Mesodermal cell (in vitro differentiated cells): ENCODE results near the gene LOXL3.

Experiments used
- H3K27ac ChIP-seq: 2 replicates; pipeline ENCODE4 v1.7.0; 2013; ENCODE audit warnings: mild to moderate bottlenecking, low read depth, low read length, moderate library complexity; ENCODE audit not compliant: severe bottlenecking
- H3K36me3 ChIP-seq: 2 replicates; pipeline ENCODE4 v1.7.1; 2013; ENCODE audit warnings: mild to moderate bottlenecking, low read length, moderate library complexity; ENCODE audit not compliant: control insufficient read depth, insufficient read depth
- H3K4me1 ChIP-seq: one replicate; pipeline ENCODE4 v1.7.1; 2013; ENCODE audit warnings: mild to moderate bottlenecking, low read length; ENCODE audit not compliant: insufficient read depth, control insufficient read depth, poor library complexity, severe bottlenecking
- H3K4me3 ChIP-seq: 2 replicates; pipeline ENCODE4 v1.7.0; 2013; ENCODE audit warnings: low read length, control low read depth, mild to moderate bottlenecking; ENCODE audit not compliant: insufficient read depth, poor library complexity, severe bottlenecking; ENCODE audit errors: extremely low read depth
- H3K9me3 ChIP-seq: 2 replicates; pipeline ENCODE4 v1.7.1; 2013; ENCODE audit warnings: mild to moderate bottlenecking, low read length, moderate library complexity; ENCODE audit not compliant: control insufficient read depth
- WGBS, 2 experiments: methylation state at CpG; one replicate each; pipeline ENCODE4 v1.1.5; 2013; ENCODE audit warnings: missing lambda C conversion rate in 2 of 2; ENCODE audit not compliant: insufficient coverage in 2 of 2; 5-methylcytosine and 5-hydroxymethylcytosine counted together

Gene LOXL3

GRCh38 chr2:74560591-74560990, 6.8 kb upstream of the LOXL3 start:
- H3K4me3 ChIP-seq = no peak overlapping the region
- H3K9me3 ChIP-seq = no peaks in the 10 kb centered on the region
- peaks cover 9% of the 10 kb centered on the region for H3K36me3 ChIP-seq
- H3K4me1 ChIP-seq = peaks cover 7% of the 10 kb centered on the region
- 69 to 86% methylated on average over 2 to 3 of the region's 6 CpGs for WGBS, 2 experiments
- no peak overlapping the region for H3K27ac ChIP-seq

- H3K9me3 ChIP-seq = no peaks in the 10 kb centered on the region
- whole genome bisulfite sequencing, 2 experiments = 49% methylated on average over 2 of the region's 5 CpGs; no CpG with 5 or more reads in 1 of the 2 experiments
- H3K4me1 ChIP-seq = peaks cover 10% of the 10 kb centered on the region
- peaks cover 9% of the 10 kb centered on the region for H3K36me3 ChIP-seq
- H3K27ac ChIP-seq = no peak overlapping the region
- no peak overlapping the region for H3K4me3 ChIP-seq
Measured at GRCh38 chr2:74559912-74560311, 6.2 kb upstream of the LOXL3 start.

GRCh38 chr2:74558284-74559230, 4.8 kb upstream of the LOXL3 start:
- H3K36me3 ChIP-seq = peaks cover 9% of the 10 kb centered on the region
- no peak overlapping the region for H3K4me3 ChIP-seq
- peaks cover 10% of the 10 kb centered on the region for H3K4me1 ChIP-seq
- WGBS, 2 experiments = 88 to 91% methylated on average over 5 to 7 of the region's 7 CpGs
- H3K27ac ChIP-seq = no peak overlapping the region
- no peaks in the 10 kb centered on the region for H3K9me3 ChIP-seq

DNA sequence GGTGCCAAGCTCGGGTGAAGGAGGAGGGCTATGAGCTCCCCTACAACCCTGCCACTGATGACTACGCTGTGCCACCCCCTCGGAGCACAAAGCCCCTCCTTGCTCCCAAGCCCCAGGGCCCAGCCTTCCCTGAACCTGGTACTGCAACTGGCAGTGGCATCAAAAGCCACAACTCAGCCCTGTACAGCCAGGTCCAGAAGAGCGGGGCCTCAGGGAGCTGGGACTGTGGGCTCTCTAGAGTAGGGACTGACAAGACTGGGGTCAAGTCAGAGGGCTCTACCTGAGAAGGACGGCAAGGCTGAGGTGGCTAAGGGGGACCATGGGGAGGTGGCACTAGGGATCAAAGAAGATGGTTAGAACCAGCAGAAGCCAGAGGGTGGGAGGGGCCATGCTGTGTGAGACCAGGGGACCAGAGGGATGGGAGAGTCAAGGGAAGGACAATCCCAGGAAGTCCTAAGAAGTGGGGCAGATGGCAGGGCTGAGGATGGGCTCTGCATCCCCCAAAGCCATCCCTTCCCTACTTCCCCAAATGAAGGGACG, 3.2 kb upstream of the LOXL3 start:
- Histone ChIP-seq H3K36me3 (peaks cover 13% of the 10 kb centered on the region), H3K27ac (no peak overlapping the region), H3K4me1 (peaks cover 10% of the 10 kb centered on the region), H3K4me3 (no peak overlapping the region), H3K9me3 (no peaks in the 10 kb centered on the region)
- 95 to 100% methylated on average over 2 to 5 of the region's 6 CpGs for WGBS, 2 experiments

- Histone ChIP-seq H3K36me3 (peaks cover 21% of the 10 kb centered on the region), H3K27ac (no peak overlapping the region), H3K4me3 (no peak overlapping the region), H3K9me3 (no peaks in the 10 kb centered on the region), H3K4me1 (peaks cover 10% of the 10 kb centered on the region)
- WGBS, 2 experiments = 81 to 87% methylated on average over 10 to 14 of the region's 14 CpGs
Measured at GRCh38 chr2:74556159-74556558, 2.4 kb upstream of the LOXL3 start.

- Histone ChIP-seq H3K36me3 (peaks cover 24% of the 10 kb centered on the region), H3K4me3 (peak overlapping the region; percentile 76), H3K27ac (no peak overlapping the region), H3K4me1 (peaks cover 10% of the 10 kb centered on the region), H3K9me3 (no peaks in the 10 kb centered on the region)
- 63 to 71% methylated on average over 15 of the region's 17 CpGs for WGBS, 2 experiments
Measured at GRCh38 chr2:74555610-74556103, 1.9 kb upstream of the LOXL3 start.

GRCh38 chr2:74554820-74555531, 1.2 kb upstream of the LOXL3 start:
- 1% methylated on average over 28 to 40 of the region's 58 CpGs for WGBS, 2 experiments
- Histone ChIP-seq H3K27ac (no peak overlapping the region), H3K4me1 (peaks cover 10% of the 10 kb centered on the region), H3K4me3 (peak overlapping the region; percentile 76), H3K36me3 (peaks cover 31% of the 10 kb centered on the region), H3K9me3 (no peaks in the 10 kb centered on the region)

DNA sequence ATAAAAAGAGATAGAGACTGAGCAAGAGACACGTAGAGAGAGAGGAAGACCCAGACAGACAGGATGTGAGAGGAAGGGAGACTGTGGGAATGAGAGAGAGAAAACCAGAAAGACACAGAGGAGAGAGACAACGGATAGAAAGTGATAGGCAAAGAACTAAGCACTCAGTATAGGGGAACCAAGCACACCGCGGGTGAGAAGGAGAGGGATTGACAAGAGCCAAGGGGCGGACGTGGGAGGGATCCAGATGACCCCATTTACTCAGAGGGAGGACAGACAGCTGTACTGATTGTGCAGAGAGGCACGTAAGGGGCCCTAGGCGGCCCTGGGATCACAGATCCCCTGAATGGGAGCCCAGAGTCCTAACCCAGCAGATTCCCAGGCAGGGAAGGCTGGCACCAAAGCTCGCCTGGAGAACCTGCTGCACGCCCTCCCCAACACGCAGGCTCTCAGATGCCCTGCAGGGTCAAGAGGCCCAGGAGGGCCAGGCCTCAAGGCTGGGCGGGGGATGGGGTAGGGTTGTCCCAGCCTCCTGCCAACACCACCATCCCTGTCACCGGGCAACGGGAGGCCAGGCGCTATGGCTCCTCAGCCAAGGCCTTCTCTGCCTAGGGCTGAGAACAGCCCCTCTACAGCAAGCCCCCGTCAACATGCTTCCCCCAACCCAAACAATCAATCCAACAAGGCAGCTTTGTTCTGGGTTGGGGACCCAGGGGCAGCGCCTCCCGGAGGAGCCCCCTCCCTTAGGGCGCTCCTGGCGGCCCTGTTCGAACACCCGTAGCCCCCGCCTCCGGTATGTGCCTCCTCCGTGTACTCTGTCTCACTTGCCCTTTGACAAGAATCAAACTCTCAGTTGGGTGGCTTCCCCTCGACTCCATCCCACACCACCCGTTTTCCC, 579 bp downstream of the LOXL3 start:
- peak overlapping the region; percentile 98 for H3K27ac ChIP-seq
- 15% methylated on average over 18 to 20 of the region's 27 CpGs for WGBS, 2 experiments

DNA sequence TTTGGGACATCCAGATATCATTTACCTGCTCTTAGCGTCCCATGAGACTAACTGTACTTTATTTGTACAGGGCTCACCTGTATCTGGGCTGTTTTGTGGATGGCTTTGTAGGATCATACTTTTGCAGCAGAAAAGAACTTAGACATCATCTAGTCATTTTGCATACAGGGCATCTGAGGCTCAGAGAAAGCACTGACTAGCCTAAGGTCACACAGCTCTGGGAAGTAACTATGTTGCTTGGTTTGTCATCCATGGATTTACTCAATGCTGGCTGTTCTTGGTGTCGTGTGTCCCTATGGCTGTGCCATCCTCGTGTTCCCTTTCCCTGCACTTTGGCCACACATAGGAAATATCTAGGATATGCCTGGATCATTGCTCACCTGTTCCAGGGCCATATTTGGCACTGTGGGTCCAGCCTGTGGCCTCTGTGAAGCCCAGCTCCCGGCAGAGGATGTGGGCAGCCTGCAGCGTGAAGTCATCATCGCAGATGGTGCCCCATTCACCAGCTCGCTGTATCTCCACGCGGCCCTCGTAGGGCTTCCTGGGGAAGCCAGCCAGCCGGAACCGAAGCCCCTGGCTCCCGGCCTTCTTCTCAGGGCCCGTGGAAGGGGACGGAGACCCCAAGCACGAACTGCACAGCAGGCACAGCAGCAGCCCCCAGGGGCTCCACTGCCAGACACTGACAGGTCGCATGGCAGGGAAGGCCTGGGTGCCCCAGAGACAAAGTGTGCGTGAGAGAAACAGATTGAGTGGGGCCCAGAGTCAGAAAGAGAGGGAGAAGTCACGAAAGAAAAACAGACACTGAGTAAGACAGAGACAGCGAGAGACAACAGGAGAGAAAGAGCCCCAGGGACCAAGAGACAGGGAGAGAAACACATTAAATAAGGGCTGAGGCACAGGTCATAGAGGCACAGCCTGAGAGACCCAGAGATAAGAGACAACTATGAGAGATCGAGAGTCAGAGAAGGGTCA, 1.5 kb downstream of the LOXL3 start:
- WGBS, 2 experiments = 92% methylated on average over 21 of the region's 21 CpGs
- H3K4me1 ChIP-seq = peaks cover 15% of the 10 kb centered on the region
- no peak overlapping the region for H3K27ac ChIP-seq
- no peak overlapping the region for H3K4me3 ChIP-seq
- H3K9me3 ChIP-seq = no peaks in the 10 kb centered on the region
- peaks cover 37% of the 10 kb centered on the region for H3K36me3 ChIP-seq

More for the DNA sequence above, 579 bp downstream of the LOXL3 start:
- H3K4me1 ChIP-seq = peaks cover 15% of the 10 kb centered on the region
- H3K36me3 ChIP-seq = peaks cover 35% of the 10 kb centered on the region
- no peaks in the 10 kb centered on the region for H3K9me3 ChIP-seq
- H3K4me3 ChIP-seq = peak overlapping the region; percentile 76
